IPS-NIHi11 (cell line): Measurements from ENCODE around the gene ETV3L.
"Not testable (repeated sequence)": the region's sequence is repeated elsewhere in the genome, so short reads cannot be mapped to it uniquely, and the experiment has no call there.

Source experiments
- DNase-seq: peaks from one replicate; pipeline ENCODE4 v3.0.0; 2012; ENCODE audit warnings: mixed read lengths, low spot score

ETV3L gene

DNA sequence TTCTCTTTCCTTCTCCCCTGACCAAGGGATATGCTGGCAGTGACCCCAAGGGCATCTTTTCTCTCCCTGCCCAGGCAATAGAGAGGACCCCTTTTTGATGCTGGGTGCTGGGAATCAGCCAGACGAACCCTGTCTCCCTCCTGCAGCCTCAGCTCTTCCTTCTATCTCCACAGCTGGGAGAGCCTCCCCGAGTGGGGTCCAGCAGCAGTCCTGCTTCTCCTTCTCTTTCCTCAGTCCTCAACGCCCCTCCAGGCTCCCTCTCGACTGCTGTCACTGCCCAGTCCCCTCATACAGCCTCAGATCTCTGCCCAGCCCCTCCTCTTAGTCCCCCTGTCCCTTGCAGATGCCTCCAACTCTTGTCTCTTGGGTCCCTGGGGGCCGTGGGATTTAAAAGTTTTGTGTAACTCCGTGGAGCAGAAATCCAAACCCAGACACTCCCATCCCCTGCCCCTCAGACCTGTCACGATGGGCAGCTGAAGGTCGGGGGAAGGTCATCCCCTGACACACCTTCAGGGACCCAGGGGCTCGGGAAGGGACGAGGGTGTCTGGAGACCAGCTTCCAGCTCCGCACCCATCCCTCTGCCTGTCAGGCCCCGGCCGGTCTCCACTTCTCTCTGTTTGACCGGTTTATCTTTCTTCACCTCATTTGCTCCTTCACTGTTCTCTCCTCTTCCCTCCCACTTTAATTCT lies 5.8 kb upstream of the ETV3L start:
- no peak for DNase-seq

DNA sequence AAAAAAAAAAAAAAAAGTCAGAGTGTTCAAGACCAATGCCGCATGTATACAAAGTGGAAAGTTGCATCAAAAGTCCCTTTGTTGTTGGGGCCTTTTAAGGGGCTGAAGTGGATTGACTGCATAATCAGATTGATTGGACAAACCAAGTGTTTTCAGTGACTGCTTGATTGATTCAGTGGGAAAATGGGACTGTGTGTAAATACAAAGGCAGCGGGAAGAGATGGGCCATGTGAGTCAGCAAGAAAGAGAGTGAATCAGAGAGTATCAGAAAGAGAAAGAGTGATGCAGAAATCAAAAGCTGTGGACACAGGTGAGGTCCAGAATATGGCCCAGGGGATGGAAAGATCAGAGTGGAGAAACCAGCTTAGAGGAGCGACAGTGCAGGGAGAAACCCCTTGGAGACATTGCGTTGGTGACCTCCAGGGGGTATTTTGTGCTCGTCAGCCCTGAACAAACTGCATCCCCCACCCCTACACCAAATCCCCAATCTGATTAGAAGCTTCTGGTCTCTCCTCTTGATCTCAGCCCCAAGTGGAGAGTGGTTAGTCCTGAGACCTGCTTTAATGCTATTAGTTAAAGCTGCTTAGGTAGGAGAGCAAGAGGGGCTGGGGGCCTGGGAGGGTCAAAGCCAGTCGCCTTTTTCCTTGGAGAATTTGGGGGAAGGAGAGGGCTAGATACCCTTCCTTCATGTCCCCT lies 5.1 kb upstream of the ETV3L start:
- no peak for DNase-seq

DNA sequence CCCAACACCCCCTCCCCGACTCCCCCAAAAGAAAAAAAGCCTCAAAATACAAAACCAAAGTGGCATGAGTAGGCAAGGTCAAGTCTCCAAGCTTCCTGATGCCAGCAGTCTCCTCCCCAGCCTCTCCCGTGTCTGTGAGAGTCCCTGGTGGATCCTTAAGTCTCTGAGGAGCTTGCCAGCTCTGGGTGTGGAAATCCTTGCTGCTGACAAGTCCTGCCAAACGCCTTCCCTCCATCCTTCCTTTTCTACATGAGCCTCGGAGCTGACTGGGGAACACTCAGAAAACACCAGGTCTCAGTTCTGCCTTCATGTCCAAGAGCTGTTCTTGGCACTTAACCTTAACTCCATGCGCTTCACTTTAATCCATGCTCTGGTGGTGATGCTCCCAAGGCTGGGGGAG lies 3.7 kb upstream of the ETV3L start:
- DNase-seq, result no peak

DNA sequence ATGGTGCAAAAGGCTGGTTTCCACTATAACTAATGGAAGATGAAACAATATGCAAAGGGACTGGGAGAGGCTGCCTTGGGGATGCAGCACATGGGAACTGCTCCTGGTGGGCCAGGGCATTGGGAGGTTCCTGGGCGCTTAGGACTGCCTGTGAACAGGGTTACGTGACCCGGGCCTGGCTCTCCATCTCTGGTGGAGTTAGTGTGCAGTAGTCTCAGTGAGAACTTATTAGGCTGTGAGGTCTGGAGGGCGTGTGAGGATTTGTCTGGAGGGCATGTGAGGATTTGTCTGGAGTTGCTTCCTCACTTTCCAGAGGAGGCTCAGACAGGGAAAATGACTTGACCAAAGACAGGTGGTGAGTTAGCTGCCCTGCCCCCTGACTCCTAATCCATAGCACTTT lies 1.5 kb upstream of the ETV3L start:
- no peak for DNase-seq

DNA sequence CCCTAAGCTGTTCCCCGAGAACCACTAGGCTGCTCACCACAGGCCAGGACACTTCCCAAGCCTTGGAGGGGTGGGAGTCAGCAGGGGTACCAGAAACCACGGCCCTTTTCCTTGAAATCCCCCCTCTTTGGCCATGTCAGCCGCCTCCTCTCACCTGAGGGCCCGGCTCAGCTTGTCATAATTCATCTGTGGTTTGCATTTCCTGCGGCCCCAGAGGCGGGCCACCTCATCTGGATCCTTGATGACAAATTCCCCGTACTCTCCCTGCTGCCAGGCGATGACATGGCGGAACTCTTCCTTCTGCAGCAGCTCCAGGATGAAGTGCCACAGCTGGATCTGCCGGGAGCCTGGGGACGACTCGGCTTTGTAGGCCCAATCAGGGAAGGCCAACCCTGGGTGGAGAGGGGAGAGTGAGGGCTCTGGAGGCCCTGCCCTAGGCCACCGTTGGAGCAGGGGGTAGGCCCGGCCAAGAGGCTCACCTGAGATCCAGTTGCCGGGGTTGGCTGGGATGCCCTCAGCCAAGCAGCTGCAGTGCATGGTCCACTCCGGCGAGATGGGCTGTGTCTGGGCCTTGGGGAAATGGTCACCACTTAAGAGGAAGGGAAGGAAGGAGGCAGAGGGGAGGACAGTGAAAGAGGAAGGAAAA lies 498 bp downstream of the ETV3L start:
- not testable (repeated sequence) for DNase-seq

DNA sequence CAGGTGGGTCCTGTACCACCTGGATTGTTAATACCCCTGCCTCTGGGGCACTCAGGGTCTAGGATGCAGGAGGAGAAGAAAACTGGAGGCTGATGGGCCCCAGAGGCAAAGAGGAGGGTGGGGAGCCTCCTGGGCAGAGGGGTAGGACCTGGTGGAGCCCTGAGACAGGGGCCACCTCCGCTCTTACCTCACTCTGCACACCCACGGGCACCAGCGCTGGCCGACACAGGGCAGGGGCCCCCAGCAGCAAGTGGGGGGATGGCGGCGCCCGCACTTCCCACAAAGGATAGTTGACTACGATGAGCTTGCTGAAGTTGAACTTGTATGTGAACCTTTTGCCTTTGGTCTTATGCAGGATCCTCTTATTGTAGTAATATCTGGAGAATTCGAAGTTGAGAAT lies 1.1 kb downstream of the ETV3L start:
- DNase-seq, result no peak

DNA sequence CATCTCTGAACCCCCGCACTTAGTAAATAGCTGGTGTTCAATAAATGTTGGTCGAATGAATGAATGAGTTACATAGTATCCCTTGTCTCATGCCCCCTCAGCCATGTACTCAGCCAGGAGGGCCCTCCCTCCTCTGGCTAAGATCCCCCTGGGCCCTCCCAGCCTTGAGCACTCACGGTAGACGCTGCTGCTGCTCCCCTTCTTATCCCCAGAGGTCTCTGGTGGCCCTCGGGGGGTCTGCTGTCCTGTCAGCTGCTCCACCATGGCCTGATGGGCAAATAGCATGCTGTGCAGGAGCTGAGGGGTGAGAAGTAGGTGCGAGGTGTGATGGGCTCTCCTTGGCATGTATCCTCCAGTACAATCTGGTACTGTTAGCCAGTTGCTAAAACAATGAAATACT lies 1.9 kb downstream of the ETV3L start:
- DNase-seq, result no peak

DNA sequence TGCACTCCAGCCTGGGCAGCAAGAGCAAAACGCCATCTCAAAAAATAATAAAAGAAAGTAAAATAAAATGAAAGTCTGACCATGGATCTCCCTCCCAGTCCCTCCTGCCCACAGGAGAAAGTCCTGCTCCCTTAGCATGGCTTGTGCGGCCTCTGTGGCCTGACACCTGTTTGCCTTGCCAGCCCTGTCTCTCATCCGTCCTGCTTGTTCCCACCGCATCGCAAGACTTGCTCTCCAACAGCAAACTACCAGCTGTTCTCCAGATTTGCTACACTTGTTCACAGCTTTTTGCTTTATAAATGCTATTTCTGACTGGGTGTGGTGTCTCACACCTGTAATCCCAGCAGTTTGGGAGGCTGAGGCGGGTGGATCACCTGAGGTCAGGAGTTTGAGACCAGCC lies 2.7 kb downstream of the ETV3L start:
- no peak for DNase-seq

DNA sequence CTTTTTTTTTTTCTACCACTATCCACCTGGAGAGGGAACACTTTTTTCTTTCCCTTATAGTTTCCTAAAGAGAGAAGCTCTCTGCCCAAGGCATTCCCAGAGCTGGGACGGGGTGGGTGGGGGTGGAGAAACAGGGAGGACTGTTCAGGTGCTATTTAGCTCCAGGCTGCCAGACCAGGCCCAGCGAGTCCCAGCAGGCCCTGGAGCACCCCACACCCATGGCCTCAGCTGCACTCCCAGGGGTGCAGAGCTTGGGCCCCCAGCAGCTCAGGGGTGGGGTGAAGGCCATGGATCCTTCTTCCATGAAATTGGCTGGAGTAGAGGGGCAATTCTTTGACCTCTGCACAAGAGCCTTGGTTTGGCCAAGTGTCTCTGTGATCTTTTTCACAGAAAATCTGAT lies 4.1 kb downstream of the ETV3L start:
- DNase-seq, result no peak

DNA sequence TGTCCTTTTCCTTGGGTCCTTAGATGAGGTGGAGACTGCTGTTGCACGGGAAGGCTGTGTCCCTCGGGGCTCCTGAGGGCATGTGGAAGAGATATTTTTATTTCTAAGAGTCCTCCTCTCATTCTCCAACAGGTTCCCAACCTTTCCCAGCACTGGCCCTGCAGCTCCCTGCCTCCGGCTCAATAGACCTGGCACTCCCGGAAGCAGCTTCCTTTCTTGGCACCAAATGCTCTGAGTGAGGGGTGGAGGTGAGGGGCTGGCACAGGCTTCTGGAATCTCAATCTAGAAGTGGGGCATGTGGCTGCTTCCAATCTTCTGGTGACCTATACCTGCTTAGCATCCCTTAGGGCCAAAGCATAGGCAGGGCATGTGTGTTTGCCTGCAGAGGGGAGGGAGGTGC lies 4.5 kb downstream of the ETV3L start:
- no peak for DNase-seq

DNA sequence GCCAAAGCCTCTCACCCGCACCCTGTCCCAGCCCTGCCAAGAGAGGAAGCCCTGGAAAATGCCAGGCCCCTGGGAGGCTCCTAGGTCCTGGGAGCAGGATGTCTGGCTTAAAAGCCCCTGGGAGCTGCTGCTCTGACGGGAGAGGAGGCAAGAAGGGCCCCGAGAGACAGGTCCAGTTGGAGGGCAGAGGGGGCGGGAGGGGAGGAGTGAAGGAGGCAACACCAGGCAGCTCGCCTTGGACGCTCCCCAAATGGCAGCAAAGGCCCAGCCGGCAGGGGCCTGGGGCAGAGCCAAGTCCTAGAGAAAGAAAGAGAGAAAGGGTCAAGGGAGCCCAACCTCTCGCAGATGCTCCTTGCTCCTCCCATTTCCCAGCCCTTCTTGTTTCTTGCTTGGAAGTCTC lies 6.8 kb downstream of the ETV3L start:
- DNase-seq, result no peak

DNA sequence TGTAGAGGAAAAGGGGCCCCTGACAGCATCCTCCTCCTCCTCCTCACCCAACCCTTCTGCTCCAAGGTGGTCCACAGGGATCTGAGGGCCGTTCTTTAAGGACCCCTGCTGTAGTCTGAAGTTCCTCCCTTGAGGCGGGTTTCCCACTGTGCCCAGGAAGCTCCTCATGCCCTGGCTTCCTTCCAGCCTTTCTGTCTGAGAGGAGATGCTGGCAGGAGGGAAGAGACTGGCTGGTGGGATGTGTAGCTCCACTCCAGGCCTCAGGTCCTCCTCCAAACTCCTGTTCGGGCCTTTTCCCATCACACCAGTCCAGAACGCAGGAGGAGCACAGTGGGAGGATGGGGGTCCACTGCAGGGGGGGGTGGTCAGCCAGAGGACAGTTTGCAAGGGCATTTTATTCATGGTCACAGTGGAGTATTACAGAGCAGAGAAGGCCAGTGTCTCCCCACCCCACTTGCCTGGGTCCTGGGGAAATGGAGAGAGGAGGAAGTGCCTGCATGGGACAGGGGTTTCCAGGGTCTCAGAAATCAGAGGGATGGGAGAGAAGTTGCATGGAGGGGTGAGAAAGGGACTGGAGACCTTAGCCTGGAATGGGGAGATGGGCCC lies 7.8 kb downstream of the ETV3L start:
- no peak for DNase-seq

DNA sequence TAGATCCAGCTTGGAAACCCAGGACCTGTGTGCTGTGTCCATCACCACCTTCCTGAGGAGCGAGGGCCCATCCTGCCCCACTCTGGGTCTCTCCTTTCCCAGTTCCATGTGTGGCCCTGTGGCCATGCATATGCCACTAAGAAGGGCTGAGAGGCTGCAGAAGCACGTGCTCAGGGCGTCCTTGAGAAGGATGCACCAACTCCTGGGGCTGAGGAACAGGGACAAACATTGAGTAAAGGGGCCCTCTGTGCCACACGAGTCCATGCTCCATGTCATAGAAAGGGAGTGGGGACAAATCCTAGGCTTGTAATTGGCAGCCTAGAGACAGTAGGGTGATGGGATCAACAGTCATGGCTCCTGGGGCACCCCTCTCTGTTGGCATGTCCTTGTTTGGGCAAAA lies 8.4 kb downstream of the ETV3L start:
- no peak for DNase-seq

DNA sequence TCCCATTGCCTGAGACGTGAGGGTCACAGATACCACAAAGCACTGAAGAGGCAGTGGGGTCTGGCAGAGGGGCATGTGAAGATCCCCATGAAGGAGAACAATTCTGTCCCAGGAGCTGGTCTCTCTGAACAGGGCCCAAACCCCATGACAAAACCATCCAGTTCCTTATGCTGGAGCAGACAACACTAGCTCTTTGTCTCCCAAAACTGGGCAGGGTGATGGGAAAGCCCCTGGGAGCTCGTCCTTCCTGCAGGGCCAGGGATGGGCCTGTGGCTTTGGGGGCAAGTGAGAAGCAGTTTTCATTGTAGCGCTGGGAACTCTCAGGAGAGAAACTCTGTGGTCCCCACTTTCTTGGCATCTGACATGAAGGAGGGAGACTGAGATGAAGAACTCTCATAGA lies 8.8 kb downstream of the ETV3L start:
- DNase-seq, result no peak

DNA sequence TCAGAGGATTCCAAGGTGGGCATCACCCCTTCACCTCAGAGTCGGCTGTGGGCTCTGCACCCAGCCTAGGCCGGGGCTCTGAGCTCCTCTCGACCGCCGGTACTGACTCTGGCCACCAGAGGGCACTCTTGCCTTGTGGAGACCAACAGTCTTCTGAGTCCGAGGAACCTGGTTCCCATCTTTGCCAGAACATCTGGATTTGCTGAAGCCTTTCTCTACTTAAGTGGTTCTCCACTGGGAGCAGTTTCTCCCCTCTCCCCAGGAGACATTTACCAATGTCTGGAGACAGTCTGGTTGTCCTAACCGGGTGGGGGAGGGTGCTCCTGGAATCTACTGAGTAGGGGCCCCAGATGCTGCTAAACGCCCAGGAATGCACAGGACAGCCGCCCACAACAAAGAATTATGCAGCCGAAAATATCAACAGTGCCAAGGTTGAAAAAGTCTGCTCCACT lies 9.4 kb downstream of the ETV3L start:
- DNase-seq, result peak; percentile 92

DNA sequence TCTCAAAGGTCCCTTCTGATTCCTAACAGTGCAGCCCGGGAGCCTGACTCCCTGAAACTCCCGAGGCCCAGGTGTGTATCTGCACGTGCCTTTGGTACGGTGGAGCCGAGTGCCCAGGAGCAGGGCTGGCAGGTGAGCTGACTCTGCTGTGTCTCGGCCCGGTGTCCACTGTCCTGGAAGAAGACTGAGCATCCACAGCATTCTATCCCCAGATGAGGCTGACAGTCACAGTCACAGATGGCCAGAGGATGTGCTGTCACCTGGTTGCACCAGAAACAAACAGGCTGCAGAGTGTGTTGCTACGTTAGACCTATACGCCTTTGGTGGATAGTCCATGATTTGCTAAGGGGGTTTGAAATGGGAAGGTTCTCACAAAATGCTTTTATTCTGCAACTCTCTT lies 9.8 kb downstream of the ETV3L start:
- DNase-seq, result no peak

DNA sequence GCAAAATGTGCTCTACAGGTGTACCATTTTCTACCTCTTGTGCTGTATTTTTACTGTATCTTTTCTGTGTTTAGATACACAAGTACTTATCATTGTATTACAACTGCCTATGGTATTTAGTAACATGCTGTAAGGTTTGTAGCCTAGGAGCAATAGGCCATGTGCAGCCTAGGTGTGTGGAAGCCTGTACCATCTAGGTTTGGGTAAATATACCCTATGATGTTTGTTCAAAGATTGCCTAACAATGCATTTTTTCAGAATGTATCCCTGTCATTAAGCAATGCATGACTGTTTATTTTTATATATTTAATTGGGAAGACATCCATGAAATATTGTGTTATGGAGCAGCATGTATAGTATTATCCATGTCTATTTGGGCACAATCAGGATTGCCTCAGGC lies 11.0 kb downstream of the ETV3L start:
- no peak for DNase-seq

DNA sequence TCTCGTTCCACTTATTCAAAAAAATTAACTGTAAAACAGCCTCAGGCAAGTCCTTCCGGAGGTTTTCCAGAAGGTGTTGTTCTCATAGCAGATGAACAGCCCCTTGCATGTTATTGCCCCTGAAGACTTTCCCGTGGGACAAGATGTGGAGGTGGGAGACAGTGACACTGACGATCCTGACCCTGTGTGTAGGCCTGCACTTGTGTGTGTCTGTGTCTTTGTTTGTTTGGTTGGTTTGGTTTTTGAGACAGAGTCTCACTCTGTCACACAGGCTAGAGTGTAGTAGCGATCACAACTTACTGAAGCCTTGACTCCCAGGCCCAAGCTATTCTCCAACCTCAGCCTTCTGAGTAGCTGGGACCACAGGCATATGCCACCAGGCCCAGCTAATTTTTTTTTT lies 12.6 kb downstream of the ETV3L start:
- no peak for DNase-seq

DNA sequence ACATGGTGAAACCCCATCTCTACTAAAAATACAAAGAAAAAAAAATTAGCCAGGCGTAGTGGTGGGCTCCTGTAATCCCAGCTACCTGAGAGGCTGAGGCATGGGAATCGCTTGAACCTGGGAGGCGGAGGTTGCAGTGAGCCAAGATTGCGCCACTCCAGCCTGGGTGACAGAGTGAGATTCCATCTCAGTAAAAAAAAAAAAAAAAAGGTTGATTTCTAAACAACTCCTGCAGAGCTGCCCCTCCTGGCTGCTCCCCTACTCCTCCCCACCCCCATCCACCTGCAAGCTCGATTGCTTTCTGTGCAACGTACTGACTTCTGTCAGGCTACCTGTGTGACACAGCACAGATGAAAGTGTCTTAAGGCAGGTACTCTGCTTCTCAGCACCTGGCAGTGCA lies 13.3 kb downstream of the ETV3L start:
- no peak for DNase-seq

DNA sequence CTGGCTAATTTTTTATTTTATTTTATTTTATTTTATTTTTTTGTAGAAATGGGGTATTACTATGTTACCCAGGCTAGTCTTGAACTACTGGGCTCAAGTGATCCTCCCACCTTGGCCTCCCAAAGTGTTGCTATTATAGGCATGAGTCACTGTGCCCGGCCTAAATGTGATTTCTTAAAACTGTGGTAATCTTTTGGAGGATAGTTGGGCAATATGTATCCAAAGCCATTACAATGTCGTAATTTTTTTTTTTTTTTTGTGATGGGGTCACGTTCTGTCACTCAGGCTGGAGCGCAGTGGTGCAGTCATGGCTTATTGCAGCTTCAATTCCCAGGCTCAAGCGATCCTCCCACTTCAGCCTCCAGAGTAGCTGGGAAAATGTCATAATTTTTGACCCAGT lies 14.2 kb downstream of the ETV3L start:
- no peak for DNase-seq

DNA sequence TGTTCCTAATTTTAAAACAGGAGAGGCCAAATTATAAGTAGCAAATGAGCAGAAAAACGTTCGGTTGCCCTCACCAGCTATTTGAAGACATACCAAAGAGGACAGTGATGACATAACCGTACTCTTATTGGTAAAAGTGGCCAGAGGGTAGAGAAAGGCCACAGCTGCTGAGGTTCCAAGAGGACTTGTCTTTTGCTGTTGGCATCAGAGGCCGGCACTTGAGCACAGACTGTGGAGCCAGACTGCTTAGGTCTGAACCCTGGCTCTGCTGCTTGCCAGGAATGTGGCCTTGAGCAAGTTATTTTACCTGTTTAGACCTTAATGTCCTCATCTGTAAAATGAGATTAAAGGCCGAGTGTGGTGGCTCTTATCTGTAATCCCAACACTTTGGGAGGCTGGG lies 14.9 kb downstream of the ETV3L start:
- no peak for DNase-seq

DNA sequence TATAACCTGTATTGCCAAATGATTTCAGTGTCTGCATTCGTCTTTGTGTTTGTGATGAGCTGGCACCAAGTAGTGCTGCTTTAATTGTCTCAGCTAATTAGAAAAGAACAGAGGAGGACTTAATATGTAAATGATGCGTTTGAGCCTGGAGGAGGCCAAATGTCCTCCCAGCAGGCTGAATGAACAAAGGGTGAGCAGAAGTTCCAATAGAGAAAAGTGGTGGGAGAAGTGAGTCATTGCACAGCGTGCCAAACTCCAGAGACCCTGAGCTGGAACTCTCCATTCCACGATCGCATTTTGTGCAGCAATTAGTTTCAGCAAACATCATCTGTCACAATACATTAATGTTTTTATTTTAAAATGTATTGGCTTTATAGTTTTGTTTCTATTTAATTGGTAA lies 17.9 kb downstream of the ETV3L start:
- DNase-seq, result peak; percentile 4

DNA sequence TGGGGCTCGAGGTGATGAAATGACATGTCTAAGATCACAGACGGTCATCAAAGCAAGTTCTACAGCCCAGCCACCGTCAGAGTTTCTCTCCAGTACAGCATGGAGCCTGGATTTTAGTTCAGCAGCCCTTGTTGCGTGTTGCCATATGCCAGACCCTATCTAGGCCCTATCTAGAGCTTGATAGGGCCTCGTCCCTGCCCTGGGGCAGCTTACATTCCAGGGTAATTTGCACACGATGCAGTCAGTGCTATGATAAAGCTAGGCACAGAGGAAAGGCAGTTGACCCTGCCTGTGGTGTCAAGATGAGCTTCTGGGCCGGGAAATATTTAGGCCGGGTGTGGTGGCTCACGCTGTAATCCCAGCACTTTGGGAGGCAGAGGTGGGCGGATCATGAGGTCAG lies 18.9 kb downstream of the ETV3L start:
- DNase-seq, result no peak
